ENCODE data around the gene KRTAP9-1. TPM values are rescaled to one million over a fixed set of nuclear protein-coding genes. Genes with fewer than 3 reads are reported as not detected.
"Not testable (repeated sequence)": the region's sequence is repeated elsewhere in the genome, so short reads cannot be mapped to it uniquely, and the experiment has no call there.

The KRTAP9-1 gene
- total and polyA plus RNA-seq, 3 donors from 2014 or later, result not detected

- TF ChIP-seq CTCF (IDR thresholded peaks at IDR 0.05) (no peak), POLR2A (IDR thresholded peaks at IDR 0.05) (no peak)
- Histone ChIP-seq H3K36me3 (ENCODE audit: low read depth, missing control alignments) (no peaks in the 10 kb centered on the region), H3K4me1 (no peaks in the 10 kb centered on the region), H3K4me3 (no peak overlapping the region), H3K9me3 (no peaks in the 10 kb centered on the region), H3K27me3 (no peaks in the 10 kb centered on the region), H3K27ac (no peak overlapping the region)
- 93% methylated on average over 2 of the region's 2 CpGs for WGBS, 2 donors
- intact Hi-C loops (cut with DNase I; ENCODE audit: low total_unique reads), result no loop called here
- no peak for DNase-seq
Observed at GRCh38 chr17:41147531-41148204, 42.0 kb upstream of the KRTAP9-1 start.

- H3K4me3 ChIP-seq; H3K9me3 ChIP-seq; DNase-seq; H3K27me3 ChIP-seq; H3K36me3 ChIP-seq (ENCODE audit: low read depth, missing control alignments); H3K4me1 ChIP-seq; intact Hi-C loops (cut with DNase I; ENCODE audit: low total_unique reads); H3K27ac ChIP-seq: not testable (repeated sequence)
- 85 to 88% methylated on average over 10 of the region's 10 CpGs for WGBS, 2 donors
Observed at GRCh38 chr17:41148971-41149651, 40.6 kb upstream of the KRTAP9-1 start.

- H3K27me3 ChIP-seq, result no peaks in the 10 kb centered on the region
- no peaks in the 10 kb centered on the region for H3K9me3 ChIP-seq
- no peak for DNase-seq
- intact Hi-C loops (cut with DNase I; ENCODE audit: low total_unique reads), result no loop called here
- no peak for TF ChIP-seq POLR2A (IDR thresholded peaks at IDR 0.05)
- TF ChIP-seq CTCF (IDR thresholded peaks at IDR 0.05), result no peak
- H3K27ac ChIP-seq, result no peak within 1 kb of the TSS
- H3K4me1 ChIP-seq, result no peaks in the 10 kb centered on the region
- no peaks in the 10 kb centered on the region for H3K36me3 ChIP-seq (ENCODE audit: low read depth, missing control alignments)
- 45 to 67% methylated on average over 2 of the region's 2 CpGs for WGBS, 2 donors
- H3K4me3 ChIP-seq, result no peak within 1 kb of the TSS
Observed at GRCh38 chr17:41149652-41149985, 40.1 kb upstream of the KRTAP9-1 start, which contains the start of gene KRTAP4-5. Gene KRTAP4-5 (minus strand): TSS chr17:41149825. CDS start chr17:41149767, 58 bp downstream.

GRCh38 chr17:41150026-41150425 is 39.7 kb upstream of the KRTAP9-1 start:
- Histone ChIP-seq H3K36me3 (ENCODE audit: low read depth, missing control alignments) (no peaks in the 10 kb centered on the region), H3K9me3 (no peaks in the 10 kb centered on the region), H3K27me3 (no peaks in the 10 kb centered on the region), H3K4me1 (no peaks in the 10 kb centered on the region), H3K27ac (no peak overlapping the region), H3K4me3 (no peak overlapping the region)
- WGBS, 2 donors, result 83 to 91% methylated on average over 4 of the region's 4 CpGs
- intact Hi-C loops (cut with DNase I; ENCODE audit: low total_unique reads), result no loop called here
- DNase-seq, result no peak
- TF ChIP-seq POLR2A (IDR thresholded peaks at IDR 0.05), result no peak
- no peak for TF ChIP-seq CTCF (IDR thresholded peaks at IDR 0.05)

GRCh38 chr17:41151525-41151924 is 38.2 kb upstream of the KRTAP9-1 start:
- no peaks in the 10 kb centered on the region for H3K4me1 ChIP-seq
- intact Hi-C loops (cut with DNase I; ENCODE audit: low total_unique reads), result no loop called here
- WGBS, 2 donors, result 69 to 75% methylated on average over 2 of the region's 2 CpGs
- H3K27ac ChIP-seq, result no peak overlapping the region
- no peaks in the 10 kb centered on the region for H3K9me3 ChIP-seq
- H3K4me3 ChIP-seq, result no peak overlapping the region
- DNase-seq, result no peak
- TF ChIP-seq POLR2A (IDR thresholded peaks at IDR 0.05) (no peak), CTCF (IDR thresholded peaks at IDR 0.05) (no peak)
- H3K36me3 ChIP-seq (ENCODE audit: low read depth, missing control alignments), result no peaks in the 10 kb centered on the region
- H3K27me3 ChIP-seq, result no peaks in the 10 kb centered on the region
